Measurements from ENCODE around the gene KRT39.

DNA sequence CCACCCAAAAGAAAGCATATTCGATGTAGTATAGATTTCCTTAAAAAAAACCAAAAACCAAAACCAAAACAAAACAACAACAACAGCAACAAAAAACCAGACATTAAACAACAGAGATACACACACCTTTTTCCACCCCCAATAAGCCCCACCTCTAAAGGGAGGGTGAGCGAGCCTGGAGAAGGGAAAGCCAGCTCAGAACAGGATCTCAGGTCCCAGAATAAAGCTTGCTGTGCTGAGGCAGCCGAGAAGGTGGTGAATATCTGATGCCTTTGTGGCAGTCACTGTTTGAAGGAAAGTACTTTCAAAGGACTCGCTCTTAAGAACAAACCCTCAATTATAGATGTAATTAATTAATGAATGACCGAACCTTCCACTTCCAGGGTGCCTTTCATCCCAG, 29.8 kb downstream of the KRT39 start:
- TF ChIP-seq, protein P1, sequence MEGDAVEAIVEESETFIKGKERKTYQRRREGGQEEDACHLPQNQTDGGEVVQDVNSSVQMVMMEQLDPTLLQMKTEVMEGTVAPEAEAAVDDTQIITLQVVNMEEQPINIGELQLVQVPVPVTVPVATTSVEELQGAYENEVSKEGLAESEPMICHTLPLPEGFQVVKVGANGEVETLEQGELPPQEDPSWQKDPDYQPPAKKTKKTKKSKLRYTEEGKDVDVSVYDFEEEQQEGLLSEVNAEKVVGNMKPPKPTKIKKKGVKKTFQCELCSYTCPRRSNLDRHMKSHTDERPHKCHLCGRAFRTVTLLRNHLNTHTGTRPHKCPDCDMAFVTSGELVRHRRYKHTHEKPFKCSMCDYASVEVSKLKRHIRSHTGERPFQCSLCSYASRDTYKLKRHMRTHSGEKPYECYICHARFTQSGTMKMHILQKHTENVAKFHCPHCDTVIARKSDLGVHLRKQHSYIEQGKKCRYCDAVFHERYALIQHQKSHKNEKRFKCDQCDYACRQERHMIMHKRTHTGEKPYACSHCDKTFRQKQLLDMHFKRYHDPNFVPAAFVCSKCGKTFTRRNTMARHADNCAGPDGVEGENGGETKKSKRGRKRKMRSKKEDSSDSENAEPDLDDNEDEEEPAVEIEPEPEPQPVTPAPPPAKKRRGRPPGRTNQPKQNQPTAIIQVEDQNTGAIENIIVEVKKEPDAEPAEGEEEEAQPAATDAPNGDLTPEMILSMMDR (conservative IDR thresholded peaks at IDR 0.05; ENCODE audit: low read depth in 2 of 2) = no peak
- TF ChIP-seq EZH2phosphoT487 (IDR thresholded peaks at IDR 0.05; ENCODE audit: unreplicated experiment) (no peak), POLR2AphosphoS5 (IDR thresholded peaks at IDR 0.05; ENCODE audit: low read depth) (no peak), EZH2 (IDR thresholded peaks at IDR 0.05; ENCODE audit: low read depth, unreplicated experiment) (no peak), JUNB (IDR thresholded peaks at IDR 0.05; ENCODE audit: unreplicated experiment) (no peak), ZNF114 (CRISPR knock-in tag; IDR thresholded peaks at IDR 0.05) (no peak)

Measured in GM23338 (cell line).